ENCODE data around the gene CKAP2L. TPM values are rescaled to one million over a fixed set of nuclear protein-coding genes. Genes with fewer than 3 reads are reported as not detected.

Gene CKAP2L
- polyA plus RNA-seq, 4 donors = 12.5 to 15.4 (median 13.8) TPM

DNA sequence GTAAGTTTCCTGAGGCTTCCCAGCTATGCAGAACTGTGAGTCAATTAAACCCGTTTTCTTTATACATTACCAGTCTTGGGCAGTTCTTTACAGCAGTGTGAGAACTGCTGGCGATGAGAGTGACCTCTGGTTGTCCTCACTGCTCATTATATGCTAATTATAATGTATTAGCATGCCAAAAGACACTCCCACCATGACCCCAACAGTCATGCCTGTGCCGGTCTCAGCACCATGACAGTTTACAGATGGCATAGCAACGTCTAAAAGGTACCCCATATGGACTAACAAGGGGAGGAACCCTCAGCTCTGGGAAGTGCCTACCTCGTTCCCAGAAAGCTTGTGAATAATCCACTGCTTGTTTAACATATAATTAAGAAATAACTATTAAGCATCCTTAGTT, 28.0 kb upstream of the CKAP2L start:
- DNase-seq (ENCODE audit: low read depth in 4 of 4, low spot score in 2 of 4) = no peak

DNA sequence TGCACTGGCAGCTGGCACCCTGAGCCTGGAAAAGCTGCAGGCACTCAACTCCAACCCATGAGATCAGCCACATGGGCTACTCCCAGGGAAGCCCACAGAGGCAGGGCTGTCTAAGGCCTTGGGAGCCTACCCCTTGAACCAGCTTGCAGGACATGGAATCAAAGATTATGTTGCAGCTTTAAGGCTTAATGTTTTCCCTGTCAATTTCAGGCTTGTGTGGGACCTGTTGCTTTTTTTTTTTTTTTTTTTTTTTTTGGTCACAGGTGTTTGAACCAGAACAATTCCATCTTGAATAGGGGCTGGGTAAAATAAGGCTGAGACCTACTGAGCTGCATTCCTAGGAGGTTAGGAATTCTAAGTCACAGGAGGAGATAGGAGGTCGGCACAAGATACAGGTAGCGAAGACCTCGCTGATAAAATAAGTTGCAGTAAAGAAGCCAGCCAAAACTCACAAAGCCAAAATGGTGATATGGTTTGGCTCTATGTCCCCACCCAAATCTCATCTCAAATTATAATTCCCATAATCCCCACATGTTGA, 27.4 kb upstream of the CKAP2L start:
- DNase-seq (ENCODE audit: low read depth in 4 of 4, low spot score in 2 of 4) = no peak

DNA sequence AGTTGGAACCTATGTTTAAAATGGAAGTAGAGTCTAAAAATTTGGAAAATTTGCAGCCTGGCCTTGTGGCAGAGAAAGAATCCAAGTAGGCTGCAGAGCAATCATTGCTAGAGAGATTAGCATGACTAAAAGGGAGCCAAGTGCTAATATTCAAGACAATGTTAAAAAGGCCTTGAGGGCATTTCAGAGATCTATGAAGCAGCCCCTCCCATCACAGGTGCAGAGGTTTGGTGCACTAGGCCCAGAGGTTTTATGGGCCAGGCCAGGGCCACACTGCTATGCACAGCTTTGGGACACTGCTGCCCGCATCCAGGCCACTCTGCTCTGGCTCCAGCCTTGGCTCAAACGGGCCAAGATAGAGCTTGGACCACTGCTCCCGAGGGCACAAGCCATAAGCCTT, 26.6 kb upstream of the CKAP2L start:
- no peak for DNase-seq (ENCODE audit: low read depth in 4 of 4, low spot score in 2 of 4)

DNA sequence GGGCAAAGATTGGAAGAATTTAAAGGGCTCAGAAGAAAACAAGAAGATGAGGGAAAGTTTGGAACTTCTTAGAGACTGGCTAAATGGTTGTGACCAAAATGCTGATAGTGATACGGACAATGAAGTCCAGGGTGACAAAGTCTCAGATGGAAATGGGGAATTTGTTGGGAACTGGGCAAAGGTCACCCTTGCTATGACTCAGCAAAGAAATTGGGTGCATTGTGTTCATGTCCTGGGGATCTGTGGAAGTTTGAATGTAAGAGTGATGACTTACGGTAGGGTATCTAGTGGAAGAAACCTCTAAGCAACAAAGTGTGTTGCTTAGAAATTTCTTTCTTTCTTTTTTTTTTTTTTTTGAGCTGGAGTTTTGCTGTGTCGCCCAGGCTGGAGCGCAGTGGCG, 25.9 kb upstream of the CKAP2L start:
- no peak for DNase-seq (ENCODE audit: low read depth in 4 of 4, low spot score in 2 of 4)

DNA sequence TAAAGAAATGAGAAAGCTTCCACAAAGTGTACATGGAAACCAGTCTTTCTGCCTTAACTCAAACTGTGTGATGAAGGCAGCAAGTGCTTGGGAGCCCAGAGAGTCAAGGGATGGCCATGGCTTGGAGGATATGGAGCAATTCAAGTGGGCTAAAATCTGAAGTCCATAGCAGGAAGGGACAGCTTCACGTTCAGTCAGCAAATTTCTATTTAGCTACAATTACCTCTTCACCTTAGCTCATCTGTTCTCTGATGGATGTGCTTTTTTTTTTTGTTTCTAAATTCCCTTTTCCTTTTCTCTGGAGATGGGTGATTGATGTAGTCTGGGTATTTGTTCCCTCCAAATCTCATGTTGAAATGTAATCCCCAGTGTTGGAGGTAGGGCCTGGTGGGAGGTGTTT, 24.8 kb upstream of the CKAP2L start:
- DNase-seq (ENCODE audit: low read depth in 4 of 4, low spot score in 2 of 4) = no peak

DNA sequence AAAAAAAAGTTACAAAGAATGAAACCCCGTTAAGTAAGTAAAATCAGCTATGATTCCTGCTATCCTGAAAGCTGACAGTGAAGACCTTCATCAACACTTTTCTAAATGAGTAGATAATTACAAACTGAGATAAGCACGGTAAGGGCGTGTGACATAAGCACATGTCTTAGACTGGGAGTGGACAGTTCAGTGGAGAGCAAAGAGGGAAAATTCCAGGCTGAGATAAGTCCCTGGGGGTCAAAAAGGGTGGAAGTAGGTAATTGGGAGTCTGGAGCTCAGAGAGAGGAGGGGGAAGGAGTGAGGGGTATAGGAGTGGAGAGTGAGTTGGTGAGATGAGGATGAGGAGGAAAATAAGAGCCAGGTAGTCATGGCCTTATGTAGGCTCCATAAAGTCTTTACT, 24.2 kb upstream of the CKAP2L start:
- no peak for DNase-seq (ENCODE audit: low read depth in 4 of 4, low spot score in 2 of 4)

DNA sequence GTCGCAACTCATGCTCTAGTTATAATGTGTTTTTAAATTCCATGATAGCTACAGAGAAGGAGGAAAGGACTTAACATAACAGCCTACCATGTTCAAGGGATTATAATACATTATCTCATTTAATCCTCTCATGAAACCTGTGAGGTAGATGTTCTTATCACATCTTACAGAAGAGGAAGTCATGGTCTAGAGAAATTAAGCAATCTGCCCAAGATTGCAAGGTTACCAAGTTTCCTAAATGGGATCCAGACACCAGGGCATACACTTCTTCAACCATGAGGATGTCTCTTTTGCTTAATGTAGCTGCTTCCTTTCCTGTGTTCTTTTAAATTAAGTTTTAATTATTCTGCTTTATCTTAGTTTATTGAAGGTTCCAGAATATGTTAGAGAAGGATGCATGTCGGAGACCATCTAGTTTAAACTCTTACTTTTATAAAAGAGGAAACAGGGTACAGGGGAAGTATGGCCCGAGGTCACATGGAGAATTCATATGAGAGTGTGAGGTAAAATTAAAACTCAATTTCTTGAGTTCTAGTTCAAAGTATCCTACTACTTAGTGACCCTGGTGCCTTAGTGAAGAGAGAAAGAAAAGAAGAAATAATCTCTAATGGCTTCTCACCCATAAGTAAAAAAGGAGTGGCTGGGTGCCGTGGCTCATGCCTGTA, 23.5 kb upstream of the CKAP2L start:
- no peak for DNase-seq (ENCODE audit: low read depth in 4 of 4, low spot score in 2 of 4)

DNA sequence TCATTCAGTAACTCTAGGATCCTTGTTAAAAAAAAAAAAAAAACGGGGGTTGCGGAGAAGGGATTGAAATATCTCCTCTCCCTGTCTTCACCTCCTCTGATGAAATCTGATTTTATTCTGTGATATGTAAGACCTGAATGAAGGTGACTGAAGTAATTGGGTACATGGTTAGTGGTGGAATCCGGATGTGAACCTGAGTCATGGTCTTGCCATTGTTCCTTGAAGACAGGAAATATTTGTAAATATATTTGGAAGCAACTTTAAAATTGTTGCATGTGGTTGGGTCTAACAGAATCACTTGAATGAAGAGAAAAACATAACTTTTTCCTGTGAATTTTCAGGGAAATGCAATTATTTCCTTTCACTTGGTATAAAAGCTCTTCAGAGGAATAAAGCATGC, 22.9 kb upstream of the CKAP2L start:
- no peak for DNase-seq (ENCODE audit: low read depth in 4 of 4, low spot score in 2 of 4)

DNA sequence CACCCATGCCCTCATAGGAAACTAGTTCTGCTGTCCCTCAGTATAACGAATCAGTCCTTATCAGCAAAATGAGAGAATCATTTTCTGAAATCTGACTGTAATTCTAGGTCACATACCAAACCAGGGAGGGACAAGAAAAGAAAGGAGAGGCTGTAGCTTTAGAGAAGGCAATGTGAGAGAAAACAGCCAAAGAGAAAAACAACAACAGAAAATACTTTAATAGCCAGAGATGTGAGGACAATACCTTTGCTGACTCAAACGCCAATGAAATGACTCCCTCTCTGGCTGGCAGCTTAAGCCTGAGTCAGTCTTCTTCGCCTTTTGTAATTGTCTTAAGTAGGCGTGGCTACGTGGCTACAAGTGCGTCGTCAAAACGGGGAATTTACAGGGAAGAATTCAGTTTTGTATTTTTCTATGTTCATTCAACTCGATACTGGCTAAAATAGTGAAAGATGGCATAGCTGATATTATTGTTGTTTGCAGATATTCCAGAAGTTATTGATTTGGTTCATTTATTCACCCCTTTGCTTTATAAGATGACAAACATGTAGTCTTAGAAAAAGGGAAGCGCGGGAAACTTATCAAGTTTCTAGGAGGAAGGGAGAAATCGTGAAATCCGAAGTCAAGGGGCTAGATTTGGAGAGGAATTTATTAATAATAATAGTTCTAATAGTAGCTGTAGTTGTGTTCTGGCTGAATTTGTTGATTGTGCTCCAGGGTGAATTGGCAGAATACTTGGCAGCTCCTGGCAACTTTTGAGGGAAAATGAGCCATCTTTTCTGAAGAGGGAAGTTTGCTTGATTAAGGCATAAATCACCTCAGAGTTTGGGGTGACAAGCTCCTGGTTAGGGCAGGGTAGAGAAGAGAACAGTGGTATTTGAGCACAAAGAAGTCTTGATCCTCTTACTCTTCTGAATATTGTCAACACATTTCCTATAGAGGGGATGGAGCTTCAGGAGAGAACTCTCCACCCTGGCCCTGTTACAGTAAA, 20.1 kb upstream of the CKAP2L start, which contains the start of gene IL1A:
IL1A (minus strand) TSS at position 295 of the 991 bp plus-strand sequence. CDS start 723 bp downstream, outside the sequence.
- DNase-seq (ENCODE audit: low read depth in 4 of 4, low spot score in 2 of 4) = no peak

DNA sequence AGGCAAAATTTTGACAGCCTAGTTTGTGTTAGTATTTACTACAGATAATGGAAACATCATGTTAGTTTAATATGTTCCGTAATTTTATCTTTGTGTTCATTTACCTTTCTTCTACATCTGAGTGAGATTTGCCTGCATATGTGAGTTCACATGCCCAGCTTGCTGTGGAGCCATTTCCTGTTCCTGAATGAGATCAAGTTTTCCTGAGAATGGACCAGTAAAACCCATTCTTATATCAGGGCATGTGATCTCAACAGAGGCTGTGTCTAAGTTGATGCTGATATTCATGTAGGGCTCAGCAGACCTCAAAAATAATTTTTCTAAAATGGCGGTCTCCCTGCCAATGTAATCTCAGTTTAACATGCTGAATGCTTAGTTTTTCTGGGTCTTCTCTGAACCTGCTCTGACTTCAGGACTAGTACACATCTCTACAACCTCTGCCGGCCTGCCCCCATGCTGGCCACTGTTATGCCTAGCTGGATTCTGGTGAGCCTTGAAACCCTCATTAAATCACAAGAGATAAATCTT, 18.8 kb upstream of the CKAP2L start:
- no peak for DNase-seq (ENCODE audit: low read depth in 4 of 4, low spot score in 2 of 4)

DNA sequence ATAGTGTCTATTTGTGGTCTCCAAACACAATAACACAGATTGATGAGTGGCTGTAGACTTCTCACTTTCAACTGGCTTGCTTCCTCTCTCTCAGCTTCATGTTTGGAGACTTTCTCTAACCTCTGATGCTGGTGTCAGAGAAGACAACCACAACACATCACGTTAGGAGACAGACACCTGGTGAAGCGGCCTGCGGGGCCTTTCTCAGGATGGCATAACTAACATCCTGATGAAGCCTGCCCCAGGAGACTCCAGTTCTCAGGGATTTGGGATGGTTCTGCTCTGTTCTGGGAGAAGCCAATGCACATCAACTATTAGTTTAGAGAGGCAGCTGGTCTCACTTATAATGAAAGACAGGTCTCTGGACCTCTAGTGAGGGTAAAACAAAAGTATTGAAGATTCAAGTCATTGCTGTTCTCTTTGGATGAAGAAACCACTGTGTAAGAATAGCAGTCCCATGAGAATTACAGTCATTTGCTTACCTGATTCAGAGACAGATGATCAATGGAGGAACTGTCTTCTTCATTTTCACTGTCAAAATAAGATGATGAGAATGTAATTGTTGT, 17.9 kb upstream of the CKAP2L start:
- no peak for DNase-seq (ENCODE audit: low read depth in 4 of 4, low spot score in 2 of 4)

DNA sequence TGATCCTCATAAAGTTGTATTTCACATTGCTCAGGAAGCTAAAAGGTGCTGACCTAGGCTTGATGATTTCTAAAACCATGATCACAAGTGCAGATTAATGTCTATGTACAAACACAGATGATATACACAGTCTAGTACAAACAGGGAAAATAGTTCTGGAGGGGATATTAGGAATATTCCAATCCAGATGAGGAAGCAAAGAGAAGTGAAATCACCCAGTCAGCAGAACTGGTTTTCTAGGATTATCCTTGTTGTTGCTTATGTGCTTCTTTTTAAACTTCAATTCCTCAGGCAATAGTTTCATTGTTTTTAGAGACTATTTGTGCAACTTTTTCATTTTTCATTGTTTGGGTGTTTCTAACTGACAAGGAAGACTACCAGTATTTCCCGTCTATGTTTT, 15.2 kb upstream of the CKAP2L start:
- DNase-seq (ENCODE audit: low read depth in 4 of 4, low spot score in 2 of 4) = no peak

DNA sequence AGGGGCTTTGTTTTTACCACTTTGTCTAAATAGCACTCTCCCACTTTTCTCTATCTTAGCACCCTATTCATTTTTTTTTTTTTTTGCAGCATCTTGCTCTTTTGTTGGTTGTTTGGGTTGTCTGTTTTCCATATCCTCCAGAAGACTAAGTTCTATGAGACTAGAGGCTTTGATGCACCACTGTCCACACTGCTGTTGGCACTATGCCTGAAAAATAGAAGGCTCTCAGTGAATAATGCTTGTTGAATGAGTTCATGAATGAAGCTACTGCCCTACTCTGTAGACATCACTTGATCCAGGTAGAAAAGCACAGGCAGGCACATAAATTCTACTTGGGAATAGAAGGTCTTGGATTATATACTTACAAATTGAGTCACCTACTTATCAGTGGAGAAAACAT, 12.6 kb upstream of the CKAP2L start:
- no peak for DNase-seq (ENCODE audit: low read depth in 4 of 4, low spot score in 2 of 4)

DNA sequence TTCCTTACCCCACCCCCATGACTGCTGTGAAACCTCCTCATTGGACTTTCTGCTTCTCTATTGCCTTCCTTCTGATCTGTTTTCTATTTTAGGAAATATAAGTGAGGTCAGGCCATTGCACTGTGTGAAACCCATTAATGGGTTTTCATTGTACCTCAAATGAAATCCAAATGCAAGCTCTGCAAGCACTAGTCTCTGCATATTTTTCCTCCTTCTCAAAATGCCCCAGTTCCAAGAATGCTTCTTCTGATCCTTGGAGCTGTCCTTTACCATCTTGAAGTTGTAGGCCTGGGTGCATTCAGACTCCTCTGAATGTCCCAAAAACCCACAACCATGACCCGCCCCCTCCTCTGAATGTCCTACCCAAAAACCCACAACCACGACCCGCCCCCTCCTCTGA, 11.7 kb upstream of the CKAP2L start:
- no peak for DNase-seq (ENCODE audit: low read depth in 4 of 4, low spot score in 2 of 4)

DNA sequence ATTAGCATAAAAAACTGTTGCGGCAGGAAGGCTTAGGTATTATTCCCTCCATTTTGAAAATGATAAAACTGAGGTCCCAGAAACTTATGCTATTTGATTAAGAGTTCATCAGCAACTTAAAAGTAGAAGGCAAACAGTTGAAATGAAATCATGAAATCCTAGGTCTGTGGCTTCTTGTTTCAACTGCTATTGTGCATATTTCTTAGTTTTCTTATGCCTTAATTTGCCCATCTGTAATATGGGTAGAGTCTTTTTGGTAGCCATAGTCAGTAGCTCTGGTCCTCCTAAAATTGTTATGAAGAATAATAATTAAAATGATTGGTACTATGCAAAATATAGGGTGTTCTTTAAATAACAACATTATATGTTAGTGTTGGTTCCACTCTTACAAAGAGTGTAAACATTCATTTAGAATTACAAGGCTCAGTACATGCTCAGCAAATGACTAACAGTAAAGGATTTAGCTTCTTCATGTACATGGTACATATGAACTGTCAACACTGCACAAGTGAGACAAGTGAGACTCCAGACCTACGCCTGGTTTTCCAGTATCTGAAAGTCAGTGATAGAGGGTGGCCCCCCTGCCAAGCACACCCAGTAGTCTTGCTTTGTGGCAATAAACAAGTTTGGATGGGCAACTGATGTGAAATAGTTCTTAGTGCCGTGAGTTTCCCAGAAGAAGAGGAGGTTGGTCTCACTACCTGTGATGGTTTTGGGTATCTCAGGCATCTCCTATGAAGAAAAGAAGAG, 10.3 kb upstream of the CKAP2L start:
- DNase-seq (ENCODE audit: low read depth in 4 of 4, low spot score in 2 of 4) = no peak

DNA sequence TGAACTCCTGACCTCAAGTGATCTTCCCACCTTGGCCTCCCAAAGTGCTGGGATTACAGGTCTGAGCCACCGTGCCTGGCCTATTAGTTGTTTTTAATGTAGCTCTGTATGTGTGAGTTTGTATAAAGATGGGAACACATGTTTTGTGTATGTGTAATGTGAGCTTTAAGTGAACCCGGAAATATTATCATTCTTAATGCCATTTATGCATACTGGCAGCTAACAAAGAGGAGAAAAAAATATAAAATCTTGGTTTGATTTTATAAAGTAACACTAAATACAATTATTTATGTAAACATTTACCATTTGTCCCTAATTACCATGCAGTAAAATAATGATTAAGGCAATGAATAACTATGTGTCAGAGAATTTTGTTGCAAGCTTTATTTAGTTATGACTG, 9.1 kb upstream of the CKAP2L start:
- DNase-seq (ENCODE audit: low read depth in 4 of 4, low spot score in 2 of 4) = no peak

DNA sequence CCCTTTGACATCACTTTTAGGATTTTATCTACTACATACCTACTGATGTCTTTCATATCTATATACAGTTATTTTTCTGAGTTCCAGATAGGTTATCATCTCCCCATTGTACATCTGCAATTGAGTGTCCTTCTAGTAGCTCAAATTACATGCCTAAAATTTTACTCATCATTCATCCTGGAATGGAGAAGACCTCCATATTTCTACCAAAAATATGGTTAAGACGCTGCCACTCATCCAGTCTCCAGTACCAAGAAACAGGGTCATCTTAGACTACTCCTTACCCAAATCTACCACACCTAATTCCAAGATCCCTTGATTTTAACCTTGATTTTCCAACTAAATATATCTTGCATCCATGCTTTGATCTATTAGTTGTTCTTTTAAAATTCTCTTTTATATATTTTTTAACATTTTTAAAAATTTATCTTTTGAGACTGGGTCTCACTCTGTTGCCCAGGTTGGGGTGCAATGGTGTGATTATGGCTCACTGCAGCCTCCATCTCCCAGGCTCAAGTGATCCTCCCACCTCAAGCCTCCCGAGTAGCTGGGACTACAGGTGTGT, 8.6 kb upstream of the CKAP2L start:
- no peak for DNase-seq (ENCODE audit: low read depth in 4 of 4, low spot score in 2 of 4)

DNA sequence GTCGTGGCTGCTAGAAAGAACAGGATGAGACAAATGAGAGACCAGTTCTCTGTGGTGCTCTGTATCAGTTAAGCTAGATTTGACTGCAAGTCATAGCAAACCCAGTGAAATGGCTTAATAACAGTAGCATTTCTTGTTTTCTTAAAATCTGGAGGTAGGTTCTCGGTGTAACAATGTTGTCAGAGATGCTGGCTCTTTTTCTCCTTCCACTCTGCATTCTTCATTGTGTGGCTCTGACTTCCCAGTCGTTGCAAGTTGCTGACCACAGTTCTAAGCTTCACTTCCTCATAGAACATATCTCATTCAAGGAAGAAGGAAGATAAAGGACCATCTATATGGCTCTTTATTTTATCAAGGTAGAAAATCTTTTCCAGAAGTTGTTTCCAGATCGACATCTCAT, 7.9 kb upstream of the CKAP2L start:
- DNase-seq (ENCODE audit: low read depth in 4 of 4, low spot score in 2 of 4) = no peak

DNA sequence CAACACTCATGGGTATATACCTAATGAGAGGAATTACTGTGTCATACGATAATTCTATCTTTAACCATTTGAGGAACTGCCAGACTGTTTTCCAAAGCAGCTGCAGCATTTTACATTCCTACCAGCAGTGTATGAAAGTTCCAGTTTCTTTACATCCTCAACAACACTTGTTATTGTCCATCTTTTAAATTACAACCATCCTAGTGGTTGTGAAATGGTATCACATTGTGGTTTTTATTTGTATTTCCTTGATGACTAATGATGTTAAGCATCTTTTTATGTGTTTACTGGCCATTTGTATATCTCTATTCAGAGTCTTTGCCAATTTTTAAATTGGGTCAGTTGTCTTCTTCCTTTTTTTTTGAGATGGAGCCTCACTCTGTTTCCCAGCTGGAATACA, 4.0 kb upstream of the CKAP2L start:
- no peak for DNase-seq (ENCODE audit: low read depth in 4 of 4, low spot score in 2 of 4)

Data from left renal cortex interstitium (tissue), 4 donors.